ENCODE results near the gene SLC37A3.
"Not testable (repeated sequence)": the region's sequence is repeated elsewhere in the genome, so short reads cannot be mapped to it uniquely, and the experiment has no call there.

The SLC37A3 gene, protein sequence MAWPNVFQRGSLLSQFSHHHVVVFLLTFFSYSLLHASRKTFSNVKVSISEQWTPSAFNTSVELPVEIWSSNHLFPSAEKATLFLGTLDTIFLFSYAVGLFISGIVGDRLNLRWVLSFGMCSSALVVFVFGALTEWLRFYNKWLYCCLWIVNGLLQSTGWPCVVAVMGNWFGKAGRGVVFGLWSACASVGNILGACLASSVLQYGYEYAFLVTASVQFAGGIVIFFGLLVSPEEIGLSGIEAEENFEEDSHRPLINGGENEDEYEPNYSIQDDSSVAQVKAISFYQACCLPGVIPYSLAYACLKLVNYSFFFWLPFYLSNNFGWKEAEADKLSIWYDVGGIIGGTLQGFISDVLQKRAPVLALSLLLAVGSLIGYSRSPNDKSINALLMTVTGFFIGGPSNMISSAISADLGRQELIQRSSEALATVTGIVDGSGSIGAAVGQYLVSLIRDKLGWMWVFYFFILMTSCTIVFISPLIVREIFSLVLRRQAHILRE

GRCh38 chr7:140397784-140398750 is at the start of gene SLC37A3:
Gene SLC37A3 (minus strand): TSS chr7:140398530. CDS start chr7:140382526, 16,004 bp downstream.
- DNase-seq = peak; percentile 79

DNA sequence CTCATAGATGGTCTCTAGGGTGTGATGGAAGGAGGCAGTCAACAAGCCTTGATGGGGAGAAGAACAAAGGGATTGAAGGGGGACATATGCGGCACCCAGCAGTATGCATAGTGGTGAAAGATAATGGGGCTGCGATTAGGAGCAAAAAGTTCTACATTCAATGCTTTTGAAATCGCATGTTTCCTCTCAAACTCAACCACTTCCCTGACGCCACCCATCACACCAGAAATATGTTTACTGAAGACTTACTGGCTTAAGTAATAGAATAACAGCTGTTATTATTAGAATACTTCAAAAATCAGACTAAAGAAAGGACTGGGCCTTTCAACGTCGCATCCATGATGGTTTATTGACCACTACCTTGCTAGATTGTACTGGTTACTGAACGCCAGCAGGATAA is 49.5 kb upstream of the SLC37A3 start:
- no peak for DNase-seq

GRCh38 chr7:140446467-140446866 is 48.1 kb upstream of the SLC37A3 start:
- no peak for DNase-seq

DNA sequence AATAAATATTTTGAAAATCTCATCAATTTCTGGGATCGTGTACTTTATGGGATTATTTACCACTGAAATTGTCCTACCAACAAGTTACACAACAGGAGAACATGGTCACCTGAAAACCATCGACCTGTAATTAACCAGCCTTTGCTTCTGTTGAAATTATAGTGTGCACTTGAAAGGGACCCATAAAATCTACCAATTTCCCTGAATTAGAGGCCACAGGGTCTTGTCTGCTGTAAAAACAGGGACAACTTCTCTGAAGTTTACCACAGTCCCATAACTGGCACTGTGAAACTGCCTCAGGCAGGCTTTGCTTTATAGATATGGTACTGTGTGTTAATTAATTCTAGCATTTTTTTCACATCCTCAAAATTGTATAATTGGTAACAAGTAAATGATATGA is 43.2 kb upstream of the SLC37A3 start:
- DNase-seq = no peak

- no peak for DNase-seq
Measured at GRCh38 chr7:140440593-140440992, 42.3 kb upstream of the SLC37A3 start.

GRCh38 chr7:140439359-140439758 is 41.0 kb upstream of the SLC37A3 start:
- no peak for DNase-seq

DNA sequence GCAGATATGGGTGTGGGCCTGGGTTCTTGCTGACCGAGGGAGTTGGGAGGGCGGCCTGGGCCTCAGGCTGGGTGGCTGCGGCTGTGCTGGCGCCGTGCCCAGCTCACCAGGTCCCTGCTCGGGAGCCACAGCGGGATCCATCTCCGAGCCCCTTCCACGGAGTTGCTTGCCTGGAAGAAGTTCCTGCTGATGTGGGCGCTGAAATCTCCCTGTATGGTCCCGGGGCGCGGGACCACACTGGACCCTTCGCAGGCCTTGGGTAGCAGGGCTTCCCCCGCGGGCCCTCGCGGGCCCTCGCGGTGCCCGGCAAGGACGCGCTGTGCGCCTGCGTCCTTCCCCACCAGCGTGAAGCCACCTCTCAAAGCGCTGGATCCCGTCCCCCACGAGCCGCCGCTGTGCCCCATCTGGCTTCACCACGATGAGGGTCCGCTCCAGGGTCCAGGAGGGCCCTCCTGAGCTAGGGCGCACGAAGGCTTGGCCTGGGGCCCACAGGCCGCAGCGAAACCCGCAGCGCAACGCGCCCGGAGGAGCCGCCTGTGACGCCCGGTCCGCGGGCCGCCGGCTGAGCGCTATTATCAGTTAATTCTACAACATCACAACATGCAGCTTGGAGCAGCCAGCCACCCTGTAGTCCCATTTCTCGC is 37.0 kb upstream of the SLC37A3 start:
- DNase-seq = no peak

DNA sequence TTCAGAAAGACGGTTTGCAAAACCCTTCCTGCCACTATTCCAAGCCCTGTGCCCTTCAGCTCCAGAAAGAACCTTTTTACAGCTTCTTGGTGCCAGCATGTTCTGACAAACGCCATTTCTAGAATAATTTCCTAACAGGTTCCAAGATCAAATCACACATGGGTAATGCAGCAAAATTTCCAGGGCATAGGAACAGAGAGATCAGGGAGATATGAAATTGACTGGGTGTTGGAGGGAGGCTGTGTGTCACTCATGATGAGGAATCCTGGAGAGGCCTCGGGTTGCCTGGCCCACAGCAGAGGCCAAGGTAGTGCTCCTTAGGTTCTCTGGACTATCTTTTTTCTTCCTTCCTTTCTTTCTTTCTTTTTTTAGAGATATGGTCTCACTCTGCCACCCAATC is 35.1 kb upstream of the SLC37A3 start:
- no peak for DNase-seq

DNA sequence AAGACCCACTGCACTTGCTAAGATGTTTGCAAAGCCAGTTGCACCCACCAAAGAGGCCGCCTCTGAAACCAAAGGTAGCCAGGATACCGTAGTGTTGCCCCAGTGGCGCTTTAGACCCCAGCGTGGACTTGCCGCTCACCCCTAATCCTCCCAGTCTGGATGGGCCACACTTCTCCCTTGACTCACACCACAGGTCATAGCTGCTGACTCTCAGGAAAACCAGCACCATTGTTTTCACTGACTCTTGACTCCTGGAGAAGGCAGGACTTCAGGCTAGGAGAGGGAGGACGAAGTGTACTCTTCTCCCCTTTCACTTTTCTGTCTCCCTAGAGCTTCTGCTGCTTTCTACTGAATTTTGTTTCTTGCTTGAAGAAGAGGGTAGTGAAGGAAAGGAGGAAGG is 27.8 kb upstream of the SLC37A3 start:
- DNase-seq = no peak

DNA sequence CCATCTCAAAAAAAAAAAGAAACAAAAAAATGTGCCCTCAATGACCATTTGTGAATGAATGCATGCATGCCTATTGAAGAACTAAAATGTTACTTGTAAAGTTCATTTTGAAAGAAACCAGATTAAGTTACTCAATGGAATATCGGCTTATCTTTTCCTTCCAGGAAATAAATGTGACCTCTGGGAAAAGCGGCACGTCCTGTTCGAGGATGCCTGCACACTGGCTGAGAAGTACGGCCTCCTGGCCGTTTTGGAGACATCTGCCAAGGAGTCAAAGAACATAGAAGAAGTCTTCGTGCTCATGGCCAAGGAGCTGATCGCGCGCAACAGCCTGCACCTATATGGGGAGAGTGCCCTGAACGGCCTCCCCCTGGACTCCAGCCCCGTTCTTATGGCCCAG is 27.4 kb upstream of the SLC37A3 start:
- no peak for DNase-seq

- DNase-seq = no peak
Measured at GRCh38 chr7:140423501-140423900, 25.2 kb upstream of the SLC37A3 start.

- DNase-seq = no peak
Measured at GRCh38 chr7:140421521-140421920, 23.2 kb upstream of the SLC37A3 start.

DNA sequence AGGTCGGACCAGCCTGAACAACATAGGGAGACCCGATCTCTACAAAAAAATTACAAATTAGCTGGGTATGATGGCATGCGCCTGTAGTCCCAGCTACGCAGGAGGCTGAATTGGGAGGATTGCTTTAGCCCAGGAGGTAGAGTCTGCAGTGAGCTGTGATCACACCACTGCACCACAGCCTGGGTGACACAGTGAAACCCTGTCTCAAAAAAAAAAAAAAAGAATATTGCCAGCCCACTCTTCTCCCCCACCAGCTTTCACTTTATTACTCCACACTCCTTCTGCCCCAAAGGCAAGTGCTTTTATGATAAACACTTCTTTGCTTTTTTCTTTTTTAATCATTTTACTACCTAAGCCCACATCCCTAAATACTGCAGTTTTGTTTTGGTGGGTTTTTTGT is 20.3 kb upstream of the SLC37A3 start:
- DNase-seq = no peak

GRCh38 chr7:140418156-140418472 is 19.8 kb upstream of the SLC37A3 start:
- DNase-seq = not testable (repeated sequence)

DNA sequence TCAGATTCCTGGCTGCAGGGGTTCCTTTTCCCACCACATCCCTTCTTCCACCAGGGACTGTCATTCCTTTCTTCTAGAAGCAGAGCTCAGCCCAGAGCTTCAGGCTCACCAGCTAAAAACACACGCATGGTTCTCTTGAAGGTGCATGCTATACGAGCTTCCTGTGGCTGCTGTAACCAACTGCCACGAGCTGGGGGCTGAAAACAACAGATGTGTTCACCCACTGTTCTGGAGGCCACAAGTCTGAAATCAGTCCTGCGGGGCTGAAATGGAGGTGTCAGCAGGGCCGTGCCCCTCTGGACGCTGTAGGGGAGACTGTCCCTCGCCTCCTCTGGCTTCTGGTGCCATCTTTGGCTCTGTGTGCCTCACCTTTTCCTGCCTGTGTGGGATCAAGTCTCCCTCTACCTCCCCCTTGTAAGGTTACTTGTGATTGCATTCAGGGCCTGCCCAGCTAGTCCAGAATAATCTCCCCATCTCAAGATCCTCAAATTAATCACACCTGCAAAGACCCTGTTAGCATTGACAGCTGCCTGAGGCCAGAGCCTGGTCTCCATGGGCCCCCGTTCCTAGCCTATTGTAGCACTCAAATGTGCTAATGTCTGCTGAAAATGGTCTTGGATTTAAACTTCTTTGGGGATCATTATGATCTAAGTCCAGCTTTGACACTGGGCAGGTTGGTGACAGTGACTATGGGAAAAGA is 19.3 kb upstream of the SLC37A3 start:
- no peak for DNase-seq

DNA sequence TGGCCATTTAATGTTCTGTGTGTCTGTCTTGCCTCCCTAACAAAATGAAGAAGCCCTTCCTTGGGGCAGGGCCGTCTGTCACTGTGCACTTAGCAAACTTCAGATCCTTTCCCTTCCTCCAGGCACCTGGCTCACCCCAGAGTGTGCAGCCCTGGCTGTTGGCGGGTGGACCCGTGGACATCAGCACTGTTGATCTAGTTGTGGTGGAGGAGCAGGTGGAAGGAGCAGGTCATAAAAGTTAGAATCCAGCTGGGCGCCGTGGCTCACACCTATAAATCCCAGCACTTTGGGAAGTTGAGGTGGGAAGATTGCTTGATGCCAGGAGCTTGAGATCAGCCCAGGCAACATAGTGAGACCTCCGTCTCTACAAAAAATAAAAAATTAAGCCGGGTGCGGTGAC is 18.2 kb upstream of the SLC37A3 start:
- DNase-seq = no peak

DNA sequence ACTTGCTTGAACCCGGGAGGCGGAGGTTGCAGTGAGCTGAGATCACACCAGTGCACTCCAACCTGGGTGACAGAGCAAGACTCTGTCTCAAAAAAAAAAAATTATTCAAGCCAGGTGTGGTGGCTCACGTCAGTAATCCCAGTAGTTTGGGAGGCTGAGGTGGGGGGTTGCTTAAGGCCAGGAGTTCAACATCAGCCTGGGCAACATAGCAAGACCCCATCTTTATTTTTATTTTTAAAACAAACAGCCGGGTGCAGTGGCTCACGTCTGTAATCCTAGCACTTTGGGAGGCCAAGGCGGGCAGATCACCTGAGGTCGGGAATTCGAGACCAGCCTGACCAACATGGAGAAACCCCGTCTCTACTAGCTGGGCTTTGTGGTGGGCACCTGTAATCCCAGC is 17.5 kb upstream of the SLC37A3 start:
- not testable (repeated sequence) for DNase-seq

DNA sequence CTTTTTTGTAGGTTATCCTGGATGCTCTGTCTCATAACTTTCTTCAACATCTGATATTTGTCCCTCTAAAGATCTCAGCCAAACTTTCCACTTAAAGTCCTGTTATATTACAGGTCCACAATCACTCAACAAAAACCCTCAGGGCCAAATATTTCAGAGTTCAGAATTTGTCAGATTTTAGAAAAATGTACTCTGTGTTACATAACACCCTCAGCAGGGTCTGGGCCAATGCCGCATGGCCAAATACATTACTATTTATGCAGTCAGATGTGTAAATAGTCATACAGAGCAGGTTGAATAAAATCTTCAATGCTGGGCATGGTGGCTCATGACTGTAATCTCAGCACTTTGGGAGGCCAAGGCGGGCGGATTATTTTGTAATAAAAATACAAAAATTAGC is 17.0 kb upstream of the SLC37A3 start:
- no peak for DNase-seq

- DNase-seq = no peak
Measured at GRCh38 chr7:140404565-140405065, 6.3 kb upstream of the SLC37A3 start.

- DNase-seq = peak; percentile 58
Measured at GRCh38 chr7:140403878-140404564, 5.7 kb upstream of the SLC37A3 start, which contains the start of gene RAB19. Gene RAB19 (plus strand): TSS chr7:140404058. CDS start chr7:140407647, 3,589 bp downstream.

- no peak for DNase-seq
Measured at GRCh38 chr7:140402178-140402835, 4.0 kb upstream of the SLC37A3 start.
